NK-92 (cell line): ENCODE measurements around the gene FER.
"Not testable (repeated sequence)": the region's sequence is repeated elsewhere in the genome, so short reads cannot be mapped to it uniquely, and the experiment has no call there.

ENCODE experiments used
- DNase-seq: peaks from one replicate; lab custom pipeline; 2025; ENCODE audit not compliant: unreplicated experiment; lab: John Stamatoyannopoulos, UW

FER gene

DNA sequence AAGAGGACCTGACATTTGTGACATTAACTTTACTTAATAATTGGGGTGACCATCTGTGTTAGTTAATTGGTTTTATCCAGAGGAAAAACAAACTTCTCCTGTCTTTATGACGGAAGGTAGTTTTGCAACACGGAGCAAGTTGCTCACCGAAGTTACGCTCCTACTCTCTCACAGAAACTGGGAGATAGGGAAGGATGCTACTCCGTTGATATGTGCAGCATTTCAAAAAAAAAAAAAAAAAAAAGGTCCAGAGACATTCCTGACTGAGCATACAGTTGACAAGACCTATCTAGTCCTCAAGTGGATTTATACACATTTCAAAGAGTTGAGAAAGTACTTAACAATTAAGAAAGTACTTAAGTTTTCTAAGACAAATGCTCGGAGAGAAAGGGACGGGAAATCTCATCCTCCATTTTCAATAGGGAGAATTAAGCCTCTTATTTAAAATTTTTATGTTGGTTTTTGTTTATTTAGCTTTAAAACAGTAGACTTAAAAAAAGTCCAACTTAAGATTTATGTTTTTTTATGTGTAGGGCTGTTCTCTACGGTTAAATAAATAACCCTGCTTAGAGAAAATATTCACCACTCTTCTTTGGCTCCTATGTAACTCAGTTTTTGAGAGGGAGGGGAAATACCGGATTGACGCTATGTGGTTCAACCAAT lies 455 bp upstream of the FER start:
- DNase-seq, result no peak

- DNase-seq, result peak; percentile 89
These were observed 867 bp downstream of the FER start for GRCh38 chr5:108748401-108749127.

DNA sequence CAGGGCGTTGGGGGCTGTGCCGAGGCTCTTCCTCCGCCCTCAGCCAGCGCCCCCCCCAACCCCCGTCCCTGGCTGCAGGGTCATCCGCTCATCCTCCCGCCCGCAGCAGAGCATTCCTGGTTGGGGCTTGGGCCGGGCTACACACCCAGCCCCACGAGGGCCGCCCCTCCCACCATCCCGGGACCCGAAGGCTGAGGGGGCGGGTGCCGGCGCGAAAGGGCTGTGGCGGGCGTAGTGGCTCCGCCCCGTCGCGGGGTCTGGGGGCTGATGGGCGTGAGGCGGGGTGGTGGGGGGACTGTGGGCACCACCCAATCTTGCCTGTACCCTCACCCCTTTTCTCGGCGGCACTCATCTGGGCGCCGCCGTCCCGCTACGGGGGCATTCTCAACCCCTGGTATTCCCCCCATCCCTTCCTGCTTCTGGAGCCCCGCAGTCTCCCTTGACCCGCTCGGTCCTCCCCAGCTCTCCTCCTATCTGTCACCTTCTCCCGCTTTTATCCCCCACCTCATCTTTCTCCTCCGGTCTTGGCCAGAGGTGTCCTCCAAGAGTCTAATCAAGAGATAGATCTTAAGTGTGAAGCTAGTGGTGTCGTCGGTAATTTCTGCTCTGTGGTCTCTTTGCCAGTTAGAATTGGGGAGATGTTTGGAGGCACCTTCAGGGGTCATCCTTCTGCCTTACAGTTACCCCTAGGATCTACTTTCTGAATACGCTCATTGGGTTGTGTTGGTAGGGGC lies 1.6 kb downstream of the FER start:
- DNase-seq, result no peak

DNA sequence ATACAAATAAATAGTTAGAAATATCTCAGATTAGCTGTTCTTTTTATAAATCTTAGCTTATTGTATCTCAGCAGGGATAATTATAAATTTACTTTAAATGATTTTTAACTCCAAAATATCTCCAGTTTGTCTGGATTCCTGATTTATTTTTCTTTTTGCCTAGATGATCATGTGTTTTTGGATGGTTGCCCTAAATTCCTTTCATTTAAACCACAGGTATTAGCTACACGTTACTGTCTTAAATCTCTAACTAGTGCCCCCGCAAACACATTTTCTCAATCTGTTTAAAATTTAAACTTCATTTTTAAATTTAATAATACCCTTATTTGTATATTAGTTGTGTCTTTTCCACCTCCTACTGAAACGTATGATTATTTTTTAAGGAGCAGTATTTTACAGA lies 5.6 kb downstream of the FER start:
- DNase-seq, result no peak

DNA sequence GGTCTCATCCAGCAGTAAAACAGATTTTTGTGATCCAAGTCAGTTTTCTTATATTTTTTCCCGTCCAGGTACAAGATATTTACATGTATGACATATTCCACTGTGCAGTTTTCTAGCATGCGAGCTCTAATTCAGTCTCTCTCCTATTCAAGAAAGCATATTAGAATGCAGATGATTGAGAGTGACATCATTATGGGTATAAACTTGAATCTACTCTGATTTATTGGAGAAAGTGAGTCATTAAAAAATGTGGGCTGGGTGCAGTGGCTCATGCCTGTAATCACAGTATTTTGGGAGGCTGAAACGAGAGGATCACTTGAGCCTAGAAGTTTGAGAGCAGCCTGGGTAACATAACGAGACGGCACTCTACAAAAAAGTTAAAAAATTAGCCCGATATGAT lies 6.2 kb downstream of the FER start:
- DNase-seq, result no peak

GRCh38 chr5:108760512-108760911 lies 12.8 kb downstream of the FER start:
- no peak for DNase-seq

GRCh38 chr5:108762660-108763059 lies 15.0 kb downstream of the FER start:
- no peak for DNase-seq

- DNase-seq, result no peak
These were observed 15.7 kb downstream of the FER start for GRCh38 chr5:108763222-108763916.

DNA sequence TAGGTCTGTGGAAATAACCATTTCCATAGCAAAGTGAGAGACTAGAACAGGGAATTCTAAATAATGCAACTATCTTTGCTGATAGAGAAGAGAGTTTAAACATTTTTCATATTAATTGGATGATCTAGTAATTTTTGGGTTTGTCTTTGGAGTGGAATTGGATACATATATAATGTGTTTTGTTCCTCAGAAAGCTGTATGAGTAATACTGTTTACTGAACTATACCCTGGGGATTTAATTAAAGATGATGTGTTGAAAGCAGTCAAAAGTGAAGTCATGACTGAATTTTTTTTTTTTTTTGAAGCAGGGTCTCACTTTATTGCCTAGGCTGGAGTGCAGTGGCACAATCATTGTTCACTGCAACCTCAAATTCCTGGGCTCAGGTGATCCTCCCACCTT lies 17.9 kb downstream of the FER start:
- DNase-seq, result no peak

GRCh38 chr5:108766916-108767315 lies 19.2 kb downstream of the FER start:
- not testable (repeated sequence) for DNase-seq

GRCh38 chr5:108769352-108769751 lies 21.7 kb downstream of the FER start:
- no peak for DNase-seq

GRCh38 chr5:108772626-108773025 lies 24.9 kb downstream of the FER start:
- no peak for DNase-seq

GRCh38 chr5:108773330-108773729 lies 25.6 kb downstream of the FER start:
- DNase-seq, result no peak

- DNase-seq, result not testable (repeated sequence)
These were observed 26.4 kb downstream of the FER start for GRCh38 chr5:108774079-108774478.

- DNase-seq, result not testable (repeated sequence)
These were observed 29.9 kb downstream of the FER start for GRCh38 chr5:108777582-108777981.

DNA sequence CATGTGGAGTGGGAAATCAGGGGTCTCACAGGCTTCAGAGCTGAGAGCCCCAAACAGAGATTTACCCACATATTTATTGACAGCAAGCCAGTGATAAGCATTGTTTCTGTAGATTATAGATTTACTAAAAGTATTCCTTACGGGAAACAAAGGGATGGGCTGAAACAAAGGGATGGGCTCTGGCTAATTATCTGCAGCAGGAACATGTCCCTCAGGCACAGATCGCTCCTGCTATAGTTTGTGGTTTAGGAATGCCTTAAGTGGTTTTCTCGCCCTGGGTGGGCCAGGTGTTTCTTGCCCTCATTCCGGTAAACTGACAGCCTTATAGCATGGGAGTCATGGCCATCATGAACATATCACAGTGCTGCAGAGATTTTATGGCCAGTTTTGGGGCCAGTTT lies 36.9 kb downstream of the FER start:
- DNase-seq, result not testable (repeated sequence)

GRCh38 chr5:108786806-108787483 lies 39.2 kb downstream of the FER start:
- DNase-seq, result no peak

DNA sequence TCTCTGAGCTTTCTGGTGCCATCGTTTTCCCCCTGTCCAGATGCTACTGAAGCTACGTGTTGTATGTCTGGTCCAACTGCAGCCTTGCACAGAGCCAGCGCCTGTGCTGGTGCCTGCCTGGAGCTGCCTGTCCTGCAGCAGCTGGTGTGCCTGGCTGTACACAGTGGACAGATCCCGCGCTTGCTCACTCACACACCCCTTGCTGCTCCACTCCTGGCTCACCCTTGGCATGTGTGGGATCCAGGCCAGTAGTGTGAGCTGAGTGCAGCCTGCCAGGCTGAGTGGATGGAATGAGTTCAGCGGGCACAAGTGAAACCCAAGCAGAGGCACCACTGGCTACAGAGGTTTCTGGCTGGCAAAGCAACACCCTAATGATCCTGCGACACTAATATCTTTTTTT lies 40.4 kb downstream of the FER start:
- DNase-seq, result no peak

- DNase-seq, result no peak
These were observed 45.5 kb downstream of the FER start for GRCh38 chr5:108793207-108793606.

- DNase-seq, result not testable (repeated sequence)
These were observed 46.7 kb downstream of the FER start for GRCh38 chr5:108794349-108794748.

DNA sequence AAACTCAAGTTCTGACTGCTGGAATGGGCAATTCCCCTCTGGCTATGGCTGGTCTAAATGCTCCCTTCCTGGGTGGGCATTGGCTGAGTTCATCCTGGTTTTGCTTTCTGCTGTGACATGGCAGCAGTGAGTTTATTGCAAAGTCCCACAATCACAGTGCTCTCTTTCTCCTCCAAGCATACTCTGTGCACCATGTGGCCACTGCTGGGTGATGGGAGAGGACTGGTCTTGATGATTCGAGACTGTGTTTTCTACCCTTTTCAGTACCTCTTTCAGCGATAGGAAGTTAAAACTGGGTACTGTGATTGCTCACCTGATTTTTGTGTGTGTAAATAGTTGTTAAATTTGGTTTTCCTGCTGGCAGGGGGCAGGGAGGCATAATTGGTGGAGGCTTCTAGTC lies 49.7 kb downstream of the FER start:
- no peak for DNase-seq
